Vagina (tissue), 2 donors: ENCODE data around the gene ZAP70.

ENCODE experiments used
- POLR2A ChIP-seq, 2 donors: fragments of 450-650 bp; IDR thresholded peaks; one replicate each; pipeline ENCODE4 v1.6.1; 2017; ENCODE audit warnings: antibody characterized with exemption in 2 of 2, mild to moderate bottlenecking in 2 of 2, moderate library complexity in 2 of 2
- POLR2AphosphoS5 ChIP-seq, 2 donors: sonication (generic); formaldehyde crosslinking; IDR thresholded peaks; one replicate each; pipeline ENCODE4 v1.9.0; 2017; ENCODE audit warnings: antibody characterized with exemption in 2 of 2, mild to moderate bottlenecking in 2 of 2, low read depth in 1 of 2; ENCODE audit not compliant: insufficient read depth in 1 of 2
- TF ChIP-seq, protein P1 (sequence below), 3 experiments: fragments of 450-650 bp in 2 of 3; fragments of 200-600 bp in 1 of 3; sonication (generic) in 1 of 3; IDR thresholded peaks; one replicate each; pipeline ENCODE4 v1.5.1; 2017 to 2019; ENCODE audit warnings: antibody characterized with exemption in 3 of 3, mild to moderate bottlenecking in 2 of 3, moderate library complexity in 2 of 3

- no peak for TF ChIP-seq POLR2AphosphoS5 (IDR thresholded peaks at IDR 0.05; ENCODE audit: insufficient read depth in 1 of 2, low read depth in 1 of 2)
- TF ChIP-seq POLR2A (IDR thresholded peaks at IDR 0.05): no peak
- TF ChIP-seq, protein P1, sequence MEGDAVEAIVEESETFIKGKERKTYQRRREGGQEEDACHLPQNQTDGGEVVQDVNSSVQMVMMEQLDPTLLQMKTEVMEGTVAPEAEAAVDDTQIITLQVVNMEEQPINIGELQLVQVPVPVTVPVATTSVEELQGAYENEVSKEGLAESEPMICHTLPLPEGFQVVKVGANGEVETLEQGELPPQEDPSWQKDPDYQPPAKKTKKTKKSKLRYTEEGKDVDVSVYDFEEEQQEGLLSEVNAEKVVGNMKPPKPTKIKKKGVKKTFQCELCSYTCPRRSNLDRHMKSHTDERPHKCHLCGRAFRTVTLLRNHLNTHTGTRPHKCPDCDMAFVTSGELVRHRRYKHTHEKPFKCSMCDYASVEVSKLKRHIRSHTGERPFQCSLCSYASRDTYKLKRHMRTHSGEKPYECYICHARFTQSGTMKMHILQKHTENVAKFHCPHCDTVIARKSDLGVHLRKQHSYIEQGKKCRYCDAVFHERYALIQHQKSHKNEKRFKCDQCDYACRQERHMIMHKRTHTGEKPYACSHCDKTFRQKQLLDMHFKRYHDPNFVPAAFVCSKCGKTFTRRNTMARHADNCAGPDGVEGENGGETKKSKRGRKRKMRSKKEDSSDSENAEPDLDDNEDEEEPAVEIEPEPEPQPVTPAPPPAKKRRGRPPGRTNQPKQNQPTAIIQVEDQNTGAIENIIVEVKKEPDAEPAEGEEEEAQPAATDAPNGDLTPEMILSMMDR (IDR thresholded peaks at IDR 0.05): no peak
These were observed 34.3 kb downstream of the ZAP70 start for GRCh38 chr2:97747716-97748115.
